Kidney (tissue), 14 donors: ENCODE measurements around the gene GMDS. TPM values are rescaled to one million over a fixed set of nuclear protein-coding genes. Genes with fewer than 3 reads are reported as not detected.

Experiments used
- DNase-seq, 5 donors: peaks; one replicate each; pipeline ENCODE4 v3.0.0-alpha.2; 2013 to 2020
- FAIRE-seq: peaks from 2 replicates; lab custom pipeline; 2012; peaks lifted over from hg19 to GRCh38; lab: Jason Lieb, UNC
- H3K27ac ChIP-seq, 2 donors: one replicate each; pipeline ENCODE4 v1.7.0; 2013; ENCODE audit warnings: low read depth in 2 of 2, low read length in 2 of 2, inconsistent platforms in 1 of 2
- H3K27me3 ChIP-seq: one replicate; pipeline ENCODE4 v1.7.1; 2013; ENCODE audit warnings: low read length, inconsistent platforms; ENCODE audit not compliant: control insufficient read depth, insufficient read depth
- H3K36me3 ChIP-seq, 3 donors: one replicate each; pipeline versions ENCODE4 v1.7.0 to v1.7.1; 2013; ENCODE audit warnings: low read length in 3 of 3, control low read depth in 1 of 3, inconsistent platforms in 1 of 3; ENCODE audit not compliant: insufficient read depth in 3 of 3, control insufficient read depth in 2 of 3
- H3K4me1 ChIP-seq, 3 donors: one replicate each; pipeline versions ENCODE4 v1.7.0 to v1.7.1; 2013; ENCODE audit warnings: low read length in 3 of 3, inconsistent platforms in 1 of 3, low read depth in 1 of 3; ENCODE audit not compliant: control insufficient read depth in 2 of 3, insufficient read depth in 2 of 3
- H3K4me3 ChIP-seq, 3 donors: one replicate each; pipeline versions ENCODE4 v1.7.0 to v1.8.1; 2013; ENCODE audit warnings: low read length in 3 of 3, control low read depth in 1 of 3, inconsistent platforms in 1 of 3
- H3K9ac ChIP-seq, 3 donors: one replicate each; pipeline versions ENCODE4 v1.7.0 to v1.7.1; 2013; ENCODE audit warnings: low read length in 3 of 3, control low read depth in 1 of 3, inconsistent platforms in 1 of 3
- H3K9me3 ChIP-seq, 3 donors: one replicate each; pipeline versions ENCODE4 v1.7.0 to v1.7.1; 2013; ENCODE audit warnings: low read length in 3 of 3, control low read depth in 1 of 3, inconsistent platforms in 1 of 3; ENCODE audit not compliant: control insufficient read depth in 2 of 3, insufficient read depth in 1 of 3
- CTCF ChIP-seq: IDR thresholded peaks from 3 replicates; pipeline ENCODE4 v1.5.1; 2012; ENCODE audit warnings: mild to moderate bottlenecking, moderate library complexity, borderline replicate concordance; ENCODE audit not compliant: insufficient read depth; ENCODE audit errors: extremely low read depth
- intact Hi-C: fragments of 100-400 bp; cut with DNase I; formaldehyde crosslinking; loops from one replicate; pipeline ENCODE4 v1.11.1; 2022
- polyA plus RNA-seq: library from polyadenylated mRNA; stranded (reverse); fragments of 350-450 nt; fragmentation: Illumina TruSeq; extraction: RNeasy Lipid Tissue Mini Kit (QIAGEN cat#74804); gene quantifications from one replicate; pipeline ENCODE4 v1.2.3, GENCODE V29; 2014; ENCODE audit warnings: low read depth, low replicate concordance; ENCODE audit not compliant: insufficient read depth
- total RNA-seq: library from RNA; stranded (reverse); fragmentation: NEBNext Ultra II Directional; extraction: Animal tissue kit (Norgen Biotek cat#: 25700); gene quantifications from one replicate; pipeline ENCODE4 v1.2.1, GENCODE V29; 2021
- donor health status: control.
- donor health status: control.
- donor health status: control.
- donor health status: control.
- donor health status: control.
- donor health status: DM: yes; HTN: yes; CAD: no.
- donor health status: Normal renal cell carcinoma (clear cell type).

The GMDS gene
- total and polyA plus RNA-seq, 2 donors from 2014 or later = 49.6 to 63.7 TPM

DNA sequence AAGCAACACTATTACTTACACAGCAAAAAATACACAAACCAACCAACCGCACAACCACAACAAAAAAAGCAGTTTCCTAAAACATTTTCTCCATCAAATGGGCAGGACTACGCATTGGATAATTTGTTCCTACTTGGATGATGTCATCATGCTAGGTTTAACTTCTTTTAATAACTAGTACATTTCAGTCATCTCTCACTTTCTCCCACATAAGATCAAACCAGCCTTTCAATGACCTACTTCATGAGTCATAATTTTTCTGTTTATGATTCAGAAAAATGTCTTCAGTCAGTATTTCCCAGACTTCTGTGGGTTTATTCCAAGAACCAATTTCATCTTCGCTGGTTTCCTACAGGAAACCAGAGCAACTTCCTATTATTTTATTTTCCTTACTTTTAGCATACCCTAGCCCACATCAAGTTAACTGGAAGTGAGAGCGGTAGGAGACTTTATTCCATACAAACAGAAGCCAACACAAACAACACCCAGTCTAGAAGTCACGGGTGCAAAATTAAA lies 134.2 kb downstream of the GMDS start:
- Histone ChIP-seq H3K36me3 (no peaks in the 10 kb centered on the region), H3K27me3 (no peaks in the 10 kb centered on the region), H3K4me1 (no peaks in the 10 kb centered on the region), H3K9ac (no peak overlapping the region), H3K9me3 (no peaks in the 10 kb centered on the region), H3K27ac (no peak overlapping the region), H3K4me3 (peak overlapping the region in 1 of 3 donors; percentile 19)
- FAIRE-seq (peak; percentile 45), DNase-seq (no peak)
- intact Hi-C loops = no loop called here
- TF ChIP-seq CTCF = no peak

DNA sequence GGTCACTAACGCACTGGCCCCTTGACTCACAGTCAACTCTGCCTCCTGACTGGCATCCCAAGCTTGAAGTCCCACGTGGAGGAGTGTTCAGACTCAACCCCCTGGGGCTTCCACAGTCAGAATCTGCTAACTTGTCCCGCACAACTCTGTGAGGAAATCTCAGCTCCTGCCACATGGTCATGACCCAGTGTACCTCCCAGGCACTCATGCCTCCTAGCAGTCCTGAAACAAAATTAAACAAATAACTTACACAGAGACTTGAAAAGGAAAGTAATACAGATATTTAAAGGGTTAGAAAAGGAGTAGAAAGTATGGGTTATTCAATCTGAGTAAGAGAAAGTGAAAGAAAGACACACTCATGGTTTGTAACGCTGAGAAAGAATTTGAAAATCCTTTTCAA lies 134.9 kb downstream of the GMDS start:
- Histone ChIP-seq H3K36me3 (no peaks in the 10 kb centered on the region), H3K27ac (no peak overlapping the region), H3K27me3 (no peaks in the 10 kb centered on the region), H3K9ac (no peak overlapping the region), H3K4me1 (no peaks in the 10 kb centered on the region), H3K4me3 (peak overlapping the region in 1 of 3 donors; percentile 19), H3K9me3 (no peaks in the 10 kb centered on the region)
- FAIRE-seq = no peak
- no peak for DNase-seq
- intact Hi-C loops = no loop called here
- TF ChIP-seq CTCF = no peak

DNA sequence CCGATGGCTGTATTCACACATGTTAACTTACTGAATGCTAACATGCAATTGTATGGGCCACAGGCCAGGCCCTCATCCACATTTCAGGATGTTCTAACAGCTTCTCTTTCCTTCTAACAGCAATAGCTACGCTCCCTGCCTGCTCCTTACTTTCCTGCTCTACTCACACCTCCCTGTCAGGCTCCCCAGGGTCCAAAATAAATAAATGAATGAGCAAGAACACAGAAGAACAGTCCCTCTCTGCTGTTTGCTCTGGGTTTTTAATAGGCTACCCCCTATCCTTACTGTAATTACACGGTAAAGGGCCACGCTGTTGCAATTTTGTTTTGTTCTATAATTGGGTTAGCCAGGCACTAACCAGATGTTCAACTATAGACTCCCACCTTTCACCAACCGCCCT lies 135.6 kb downstream of the GMDS start:
- H3K36me3 ChIP-seq = no peaks in the 10 kb centered on the region
- FAIRE-seq (no peak), DNase-seq (no peak)
- H3K27me3 ChIP-seq = no peaks in the 10 kb centered on the region
- no peaks in the 10 kb centered on the region for H3K4me1 ChIP-seq
- no peak for TF ChIP-seq CTCF
- H3K4me3 ChIP-seq = no peak overlapping the region
- no peak overlapping the region for H3K9ac ChIP-seq
- intact Hi-C loops = loop anchor here (5.0 kb wide), 1 partner anchor 507 kb away; no protein-coding TSS in a partner anchor
- no peaks in the 10 kb centered on the region for H3K9me3 ChIP-seq
- H3K27ac ChIP-seq = no peak overlapping the region
